Esophagus squamous epithelium (tissue), 5 donors: ENCODE data around the gene RABEP1. TPM values are rescaled to one million over a fixed set of nuclear protein-coding genes. Genes with fewer than 3 reads are reported as not detected.

ENCODE experiments used
- DNase-seq: peaks from one replicate; lab custom pipeline; 2025; lab: John Stamatoyannopoulos, UW
- H3K27ac ChIP-seq, 4 donors: fragments of 200-600 bp; sonication (generic); one replicate each; pipeline ENCODE4 v1.5.1; 2016 to 2019; ENCODE audit warnings: mild to moderate bottlenecking in 1 of 4
- H3K27me3 ChIP-seq, 4 donors: fragments of 200-600 bp; sonication (generic); 1 replicate in 3 of 4; 2 replicates in 1 of 4; pipeline versions ENCODE4 v1.5.1 to v1.6.0; 2017 to 2021; ENCODE audit warnings: antibody characterized with exemption in 1 of 4
- H3K36me3 ChIP-seq, 3 donors: fragments of 200-600 bp; sonication (generic); one replicate each; pipeline ENCODE4 v1.5.1; 2016 to 2019
- H3K4me1 ChIP-seq, 3 donors: fragments of 200-600 bp; sonication (generic); one replicate each; pipeline ENCODE4 v1.5.1; 2017 to 2019
- H3K4me3 ChIP-seq, 4 donors: fragments of 200-600 bp; sonication (generic); 1 replicate in 3 of 4; 2 replicates in 1 of 4; pipeline ENCODE4 v1.5.1; 2016 to 2019; ENCODE audit warnings: mild to moderate bottlenecking in 2 of 4, moderate library complexity in 1 of 4
- H3K9me3 ChIP-seq, 3 donors: fragments of 200-600 bp; sonication (generic); one replicate each; pipeline ENCODE4 v1.5.1; 2016 to 2019
- CTCF ChIP-seq, 6 experiments: fragments of 450-650 bp in 4 of 6; fragments of 200-600 bp in 2 of 6; sonication (generic) in 2 of 6; IDR thresholded peaks; one replicate each; pipeline ENCODE4 v1.5.1; 2016 to 2019; ENCODE audit warnings: antibody characterized with exemption in 6 of 6, mild to moderate bottlenecking in 4 of 6, moderate library complexity in 4 of 6
- POLR2A ChIP-seq, 4 donors: fragments of 450-650 bp; IDR thresholded peaks; one replicate each; pipeline ENCODE4 v1.6.1; 2017; ENCODE audit warnings: antibody characterized with exemption in 4 of 4, mild to moderate bottlenecking in 4 of 4, moderate library complexity in 3 of 4
- WGBS, 2 donors: methylation state at CpG; one replicate each; pipeline ENCODE4 v1.1.5; 2018; 5-methylcytosine and 5-hydroxymethylcytosine counted together
- intact Hi-C: fragments of 100-400 bp; cut with DNase I; formaldehyde crosslinking; loops from one replicate; pipeline ENCODE4 v1.15.0; 2022
- total RNA-seq, 4 donors: library from RNA; depleted of rRNA; stranded (reverse); fragments of >200 nt; gene quantifications; one replicate each; pipeline ENCODE4 v1.1.0, GENCODE V29; 2016
- donor health status: DM: yes; HTN: yes; CAD: no.

Gene RABEP1
- total RNA-seq, 4 donors from 2014 or later = 9.9 to 33.2 (median 23.3) TPM

GRCh38 chr17:5362162-5362811, 80.2 kb downstream of the RABEP1 start:
- TF ChIP-seq POLR2A (IDR thresholded peaks at IDR 0.05) = no peak
- no peak for TF ChIP-seq CTCF (IDR thresholded peaks at IDR 0.05)
- Histone ChIP-seq H3K9me3 (no peaks in the 10 kb centered on the region), H3K4me1 (peaks cover 0 to 35% (median 9%) of the 10 kb centered on the region in 3 donors), H3K4me3 (no peak overlapping the region), H3K27ac (no peak overlapping the region), H3K36me3 (peaks cover 0 to 82% (median 0%) of the 10 kb centered on the region in 3 donors), H3K27me3 (no peaks in the 10 kb centered on the region)
- 70 to 75% methylated on average over 7 of the region's 7 CpGs for WGBS, 2 donors
- intact Hi-C loops = no loop called here
- no peak for DNase-seq

- Histone ChIP-seq H3K27ac (peak overlapping the region; percentile 41 to 79 (median 72)), H3K36me3 (peaks cover 0 to 79% (median 14%) of the 10 kb centered on the region in 3 donors)
These were observed 82.1 kb downstream of the RABEP1 start for GRCh38 chr17:5364156-5364555.

GRCh38 chr17:5364696-5365095, 82.6 kb downstream of the RABEP1 start:
- TF ChIP-seq POLR2A (IDR thresholded peaks at IDR 0.05) (no peak), CTCF (IDR thresholded peaks at IDR 0.05) (no peak)
- H3K36me3 ChIP-seq = peaks cover 0 to 79% (median 18%) of the 10 kb centered on the region in 3 donors
- intact Hi-C loops = no loop called here
- no peak for DNase-seq
- no peak overlapping the region for H3K4me3 ChIP-seq
- H3K27ac ChIP-seq = peak overlapping the region in 3 of 4 donors; percentile 67 to 79 (median 76)
- H3K9me3 ChIP-seq = no peaks in the 10 kb centered on the region
- H3K4me1 ChIP-seq = peaks cover 0 to 35% (median 9%) of the 10 kb centered on the region in 3 donors
- H3K27me3 ChIP-seq = no peaks in the 10 kb centered on the region

More at GRCh38 chr17:5364156-5364555, 82.1 kb downstream of the RABEP1 start:
- intact Hi-C loops = no loop called here
- no peak for DNase-seq
- 48 to 52% methylated on average over 6 of the region's 6 CpGs for WGBS, 2 donors
- H3K4me3 ChIP-seq = no peak overlapping the region
- no peaks in the 10 kb centered on the region for H3K9me3 ChIP-seq
- TF ChIP-seq CTCF (IDR thresholded peaks at IDR 0.05) (no peak), POLR2A (IDR thresholded peaks at IDR 0.05) (no peak)
- peaks cover 0 to 35% (median 9%) of the 10 kb centered on the region in 3 donors for H3K4me1 ChIP-seq
- H3K27me3 ChIP-seq = no peaks in the 10 kb centered on the region

GRCh38 chr17:5365831-5366230, 83.7 kb downstream of the RABEP1 start:
- no peak for DNase-seq
- WGBS, 2 donors = 39 to 64% methylated on average over 6 of the region's 6 CpGs
- intact Hi-C loops = no loop called here
- peak overlapping the region; percentile 67 to 79 (median 75) for H3K27ac ChIP-seq
- TF ChIP-seq CTCF (IDR thresholded peaks at IDR 0.05) = no peak
- no peak for TF ChIP-seq POLR2A (IDR thresholded peaks at IDR 0.05)
- no peaks in the 10 kb centered on the region for H3K9me3 ChIP-seq
- H3K27me3 ChIP-seq = no peaks in the 10 kb centered on the region
- peaks cover 0 to 79% (median 18%) of the 10 kb centered on the region in 3 donors for H3K36me3 ChIP-seq
- peaks cover 0 to 35% (median 9%) of the 10 kb centered on the region in 3 donors for H3K4me1 ChIP-seq
- no peak overlapping the region for H3K4me3 ChIP-seq

- DNase-seq = no peak
- peaks cover 0 to 96% (median 29%) of the 10 kb centered on the region in 3 donors for H3K36me3 ChIP-seq
- H3K4me3 ChIP-seq = no peak overlapping the region
- H3K9me3 ChIP-seq = no peaks in the 10 kb centered on the region
- intact Hi-C loops = no loop called here
- H3K27ac ChIP-seq = no peak overlapping the region
- peaks cover 0 to 13% (median 0%) of the 10 kb centered on the region in 3 donors for H3K4me1 ChIP-seq
- TF ChIP-seq CTCF (IDR thresholded peaks at IDR 0.05) = no peak
- 88 to 92% methylated on average over 4 of the region's 4 CpGs for WGBS, 2 donors
- H3K27me3 ChIP-seq = no peaks in the 10 kb centered on the region
These were observed 88.3 kb downstream of the RABEP1 start for GRCh38 chr17:5370411-5370810.
